GM21619 (cell line): Measurements from ENCODE around the gene ZNF831.

Experiments
- ATAC-seq: cut with Tn5 transposase; IDR thresholded peaks from one replicate; pipeline ENCODE4 v1.9.1; 2021; ENCODE audit not compliant: unreplicated experiment

Gene ZNF831

DNA sequence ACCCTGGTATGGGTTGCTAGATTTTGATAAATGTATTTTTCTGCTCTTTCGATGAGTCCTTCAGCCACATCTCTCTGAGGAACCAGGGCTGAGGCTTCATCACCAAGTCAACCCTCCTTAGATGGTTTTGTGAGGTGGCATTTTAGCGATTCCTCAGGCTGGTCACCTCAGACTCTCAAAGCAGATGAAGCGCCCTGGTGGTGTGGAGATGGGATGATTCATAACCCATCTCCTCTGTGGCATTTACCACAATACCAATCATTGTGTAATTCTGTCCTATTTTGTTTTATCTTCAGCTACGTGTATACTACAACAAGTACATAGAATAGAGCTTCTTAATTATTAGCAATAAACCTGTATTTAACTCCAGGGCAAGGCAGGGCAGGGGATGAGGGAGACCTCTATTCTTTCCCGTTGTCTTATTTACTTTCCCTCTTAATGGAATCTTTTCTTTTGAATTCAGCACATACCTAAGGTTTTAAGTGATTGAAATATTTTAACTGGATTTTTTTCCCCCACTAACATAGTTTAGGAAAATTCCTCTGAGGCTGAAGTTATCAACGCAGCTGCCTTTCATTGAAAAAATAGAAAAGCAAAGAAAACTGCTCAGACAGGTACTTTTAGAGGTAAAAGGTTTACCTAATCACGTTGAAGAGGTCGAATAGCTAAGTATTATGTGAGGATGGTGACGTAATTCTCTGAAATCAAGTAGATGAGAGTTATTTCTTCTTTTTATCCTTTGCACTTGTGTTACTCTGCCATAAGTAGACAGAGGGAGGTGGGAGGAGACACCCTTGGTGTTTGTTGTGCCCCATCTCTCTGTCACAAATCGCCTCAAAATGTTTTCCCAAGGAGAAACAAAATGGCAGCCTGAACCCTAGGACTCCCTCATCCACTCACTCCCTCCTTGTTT is 79.3 kb downstream of the ZNF831 start:
- ATAC-seq, result no peak

DNA sequence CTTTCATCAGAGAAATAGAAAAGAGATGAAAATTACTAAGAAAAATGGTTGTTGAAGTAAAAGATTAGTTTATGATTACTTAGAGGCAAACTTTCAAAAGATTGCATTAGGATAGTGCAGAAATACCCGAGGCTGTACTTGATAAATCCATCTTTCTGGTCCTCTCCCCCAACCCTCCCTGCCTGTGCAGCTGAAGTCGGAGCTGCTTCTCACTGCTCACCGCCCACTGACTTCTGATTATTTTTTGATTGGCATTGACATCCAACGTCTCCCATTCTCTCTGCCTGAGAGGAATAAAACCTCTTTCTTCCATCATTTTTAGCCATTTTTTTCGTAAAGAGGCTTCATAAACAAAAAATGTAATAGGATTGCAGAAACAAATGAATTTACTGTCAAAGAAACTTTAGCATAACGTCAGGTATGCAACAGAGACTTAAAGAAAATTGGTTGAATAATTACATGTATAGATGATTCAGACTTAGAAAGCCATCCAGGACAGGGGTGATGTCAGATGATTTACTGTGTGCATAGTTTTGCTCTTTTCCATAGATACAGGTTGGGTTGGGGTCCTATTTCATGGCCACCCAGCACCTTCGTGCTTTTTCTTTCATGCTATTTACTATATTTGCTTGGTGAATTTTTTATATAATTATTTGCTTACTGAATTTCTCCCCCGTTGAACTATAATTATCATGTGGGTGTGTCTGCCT is 83.2 kb downstream of the ZNF831 start:
- ATAC-seq, result no peak

DNA sequence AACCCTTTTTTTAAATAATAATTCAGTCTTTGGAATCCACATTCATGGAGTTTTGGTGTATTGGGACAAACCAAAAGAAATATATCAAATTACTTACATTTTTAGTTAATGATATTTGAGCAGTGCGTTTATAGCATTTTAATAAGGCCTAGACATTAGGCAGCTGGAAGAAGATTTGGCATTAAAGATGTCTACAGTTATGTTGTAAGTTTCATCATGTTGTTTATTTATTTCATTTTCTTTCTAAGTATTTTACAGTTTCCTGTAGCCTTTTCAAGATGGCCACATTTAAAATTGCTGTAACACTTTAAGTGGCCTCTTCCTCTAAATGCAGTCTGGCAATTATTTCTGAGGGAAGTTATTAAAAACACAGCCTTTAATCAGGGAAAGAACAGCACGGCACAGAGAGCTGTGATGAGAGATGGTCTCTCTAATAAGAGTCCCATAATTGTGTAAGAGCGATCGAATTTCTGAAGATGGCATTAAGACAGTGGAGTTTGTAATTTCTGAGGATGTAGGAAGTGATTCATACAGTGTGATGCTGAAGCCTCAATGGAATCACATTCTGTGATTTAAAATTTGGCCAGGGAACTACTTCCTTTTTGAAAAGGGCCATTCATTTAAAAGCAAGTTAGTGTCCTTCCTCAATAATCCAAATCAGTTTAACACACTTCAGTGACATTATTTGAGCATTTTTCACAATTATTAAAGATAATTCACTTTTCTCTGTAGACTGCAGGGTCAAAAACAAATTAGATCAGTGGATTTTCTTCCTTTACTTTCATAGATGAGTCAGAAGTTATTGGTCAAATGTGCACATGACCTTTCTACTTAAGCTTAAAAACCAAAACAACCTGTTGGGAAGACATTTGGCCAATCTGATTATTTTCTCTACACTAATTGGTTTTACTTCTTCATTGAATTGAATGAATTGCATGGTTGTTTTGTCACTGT is 84.4 kb downstream of the ZNF831 start:
- ATAC-seq, result no peak

GRCh38 chr20:59250293-59250692 is 86.7 kb downstream of the ZNF831 start:
- ATAC-seq, result no peak

- no peak for ATAC-seq
Measured at GRCh38 chr20:59253325-59253724, 89.7 kb downstream of the ZNF831 start.

DNA sequence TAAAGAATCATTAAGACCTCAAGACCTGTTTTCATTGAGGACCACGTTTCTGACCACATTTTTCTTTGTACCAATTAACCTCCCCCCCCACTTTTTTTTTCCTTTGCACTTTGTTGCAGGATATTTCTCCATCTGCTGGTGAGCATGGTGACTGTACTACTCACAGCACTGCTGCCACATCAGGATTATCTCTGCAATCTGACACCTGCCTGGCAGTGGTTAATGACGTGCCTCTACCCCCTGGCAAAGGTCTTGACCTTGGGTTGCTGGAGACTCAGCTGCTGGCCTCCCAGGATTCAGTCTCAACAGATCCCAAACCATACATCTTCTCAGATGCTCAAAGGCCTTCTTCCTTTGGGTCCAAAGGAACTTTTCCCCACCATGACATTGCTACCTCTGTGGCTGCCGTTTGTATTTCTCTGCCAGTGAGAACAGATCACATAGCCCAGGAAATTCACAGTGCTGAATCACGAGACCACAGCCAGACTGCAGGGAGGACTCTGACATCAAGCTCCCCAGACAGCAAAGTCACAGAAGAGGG is 90.2 kb downstream of the ZNF831 start:
- ATAC-seq, result no peak

GRCh38 chr20:59255256-59255655 is 91.6 kb downstream of the ZNF831 start:
- ATAC-seq, result no peak

GRCh38 chr20:59258221-59258621 is 94.6 kb downstream of the ZNF831 start:
- ATAC-seq, result no peak

GRCh38 chr20:59259946-59260345 is 96.3 kb downstream of the ZNF831 start:
- no peak for ATAC-seq

- ATAC-seq, result no peak
Measured at GRCh38 chr20:59265298-59265697, 101.7 kb downstream of the ZNF831 start.

- ATAC-seq, result no peak
Measured at GRCh38 chr20:59268870-59269269, 105.2 kb downstream of the ZNF831 start.

- ATAC-seq, result no peak
Measured at GRCh38 chr20:59269411-59270025, 105.9 kb downstream of the ZNF831 start.

GRCh38 chr20:59270380-59270779 is 106.8 kb downstream of the ZNF831 start:
- no peak for ATAC-seq

DNA sequence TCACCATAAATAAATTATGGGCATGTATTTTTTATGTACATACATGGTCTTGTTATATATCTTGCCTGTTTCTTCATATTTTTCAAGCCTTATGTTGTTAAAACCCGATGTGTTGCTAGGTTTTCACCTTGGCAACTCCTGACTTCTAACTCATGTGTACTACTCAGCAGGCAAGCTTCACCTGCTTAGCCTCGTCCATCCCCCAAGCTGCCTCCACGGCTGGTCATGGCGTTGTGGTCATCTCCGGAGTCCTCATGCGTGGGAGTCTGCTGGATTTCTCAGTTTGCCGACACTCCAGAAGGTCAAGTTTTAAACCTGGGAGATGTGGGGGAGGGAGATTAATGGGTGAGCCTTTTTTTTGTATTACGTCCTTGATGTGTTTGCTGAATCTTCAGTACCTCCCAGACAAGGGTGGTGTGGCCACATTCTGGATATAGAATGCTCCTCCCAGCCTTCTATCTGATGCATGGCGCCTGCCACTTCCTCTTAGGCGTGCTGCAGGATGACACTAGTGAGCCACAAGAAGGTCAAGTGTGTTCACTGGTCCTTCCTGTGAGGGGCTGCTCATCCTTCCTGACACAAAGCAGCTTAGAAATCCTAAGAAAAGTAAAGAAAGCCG is 110.2 kb downstream of the ZNF831 start:
- no peak for ATAC-seq

- no peak for ATAC-seq
Measured at GRCh38 chr20:59276938-59277337, 113.3 kb downstream of the ZNF831 start.

DNA sequence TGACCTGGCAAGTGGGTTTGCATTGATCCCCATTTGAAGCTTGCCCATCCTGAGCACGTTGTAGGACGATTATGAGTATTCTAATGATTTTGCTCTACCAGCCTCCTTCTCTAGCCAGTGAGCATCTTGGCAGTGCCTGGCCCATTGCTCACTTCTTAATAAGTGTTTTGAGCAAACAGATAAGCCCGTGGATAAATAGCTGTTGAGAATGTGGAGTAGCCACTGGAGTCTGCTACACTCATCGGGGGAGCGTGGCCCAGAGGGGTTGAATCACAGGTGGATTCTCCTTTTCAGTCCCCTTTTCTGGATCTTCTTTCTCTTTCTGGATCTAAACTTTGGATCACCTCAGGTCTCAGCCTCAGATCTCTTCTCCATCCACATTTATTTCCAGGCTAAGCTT is 120.8 kb downstream of the ZNF831 start:
- ATAC-seq, result no peak

DNA sequence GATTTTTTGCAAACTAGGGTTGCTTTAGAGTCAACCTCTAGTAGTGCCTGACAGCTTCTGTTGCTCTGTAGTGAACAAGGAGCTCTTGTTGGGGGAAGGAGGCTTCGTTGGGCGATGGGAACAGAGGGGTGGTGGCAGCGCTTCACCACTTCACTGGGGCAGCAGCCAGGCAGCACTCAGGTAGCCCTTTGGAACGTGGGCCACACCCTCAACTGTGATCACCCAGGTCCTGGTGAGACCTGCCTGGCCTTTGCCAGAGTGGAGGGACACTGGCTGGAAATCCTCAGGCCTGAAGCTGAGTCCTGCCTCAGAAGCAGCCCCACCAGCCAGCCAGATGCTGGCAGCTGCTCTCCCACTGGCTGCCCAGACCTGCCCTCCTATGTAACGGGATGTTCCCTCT is 126.4 kb downstream of the ZNF831 start:
- ATAC-seq, result no peak

- ATAC-seq, result no peak
Measured at GRCh38 chr20:59291740-59292383, 128.2 kb downstream of the ZNF831 start.

- ATAC-seq, result no peak
Measured at GRCh38 chr20:59295531-59295930, 131.9 kb downstream of the ZNF831 start.
